K562 (cell line): ENCODE results near the gene LRP1B. TPM values are rescaled to one million over a fixed set of nuclear protein-coding genes. Genes with fewer than 3 reads are reported as not detected.

ENCODE experiments used
- ATAC-seq: fragments of 200-7000 bp; cut with Tn5 transposase; 3 replicates; pipeline ENCODE4 v1.9.1; 2020; ENCODE audit warnings: moderate library complexity
- BruUV-seq: library from RNA; stranded (reverse); fragments of 400-500 nt; replicated peaks from 2 replicates; lab custom pipeline; 2021; lab: Mats Ljungman, UMichigan
- CTCF ChIA-PET: fragments of 300-600 bp; formaldehyde crosslinking; extraction: SDS; loops from one replicate; lab custom pipeline; 2021; ENCODE audit warnings: low intra/inter-chr PET ratio; lab: Yijun Ruan, JAX
- POLR2A ChIA-PET: fragments of 300-600, 350-650 bp; sonication (Branson Sonifier 250); formaldehyde crosslinking; extraction: SDS; loops from one replicate; lab custom pipeline; 2021; ENCODE audit warnings: antibody characterized with exemption, inconsistent platforms; lab: Yijun Ruan, JAX
- DNase-seq, 4 experiments: peaks; one replicate each; pipeline versions ENCODE4 v3.0.0 to v3.0.0-alpha.2; 2011 to 2018; ENCODE audit warnings: low spot score in 3 of 4, mixed read lengths in 3 of 4; ENCODE audit errors: extremely low read depth in 1 of 4
- FAIRE-seq: peaks from 2 replicates; lab custom pipeline; 2011; peaks lifted over from hg19 to GRCh38; lab: Jason Lieb, UNC
- H2AFZ ChIP-seq: 2 replicates; pipeline ENCODE4 v1.6.0; 2011; ENCODE audit warnings: low read depth, low read length, control low read depth, inconsistent platforms
- H3K27ac ChIP-seq: fragments of 200-600 bp; 3 replicates; pipeline ENCODE4 v1.8.0; 2011; ENCODE audit warnings: low read depth, mild to moderate bottlenecking, control low read depth, inconsistent platforms, low read length, moderate library complexity, mixed read lengths; ENCODE audit errors: extremely low read depth
- H3K27me3 ChIP-seq, 2 experiments: fragments of 300-600 bp in 1 of 2; 2 replicates in 1 of 2; 3 replicates in 1 of 2; pipeline versions ENCODE4 v1.6.0 to v1.8.0; 2011; ENCODE audit warnings: inconsistent platforms in 2 of 2, low read length in 2 of 2, mild to moderate bottlenecking in 1 of 2, mixed read lengths in 1 of 2, moderate library complexity in 1 of 2; ENCODE audit not compliant: control insufficient read depth in 2 of 2, insufficient read depth in 2 of 2
- H3K36me3 ChIP-seq: fragments of 300-600 bp; 3 replicates; pipeline ENCODE4 v1.8.0; 2011; ENCODE audit warnings: mild to moderate bottlenecking, low read length, inconsistent platforms; ENCODE audit not compliant: control insufficient read depth, insufficient read depth
- H3K4me1 ChIP-seq, 2 experiments: fragments of 200-600 bp in 1 of 2; replicated peaks in 1 of 2; 2 replicates in 1 of 2; 3 replicates in 1 of 2; pipeline versions ENCODE4 v1.5.1 to v1.8.0; 2011; ENCODE audit warnings: inconsistent platforms in 2 of 2, low read length in 2 of 2, mild to moderate bottlenecking in 1 of 2, mixed read lengths in 1 of 2, moderate library complexity in 1 of 2; ENCODE audit not compliant: control insufficient read depth in 2 of 2, insufficient read depth in 2 of 2
- H3K4me2 ChIP-seq: 2 replicates; pipeline ENCODE4 v1.6.1; 2011; ENCODE audit warnings: low read length, control low read depth, inconsistent platforms, mixed read lengths; ENCODE audit not compliant: insufficient read depth
- H3K4me3 ChIP-seq: fragments of 200-600 bp; sonication (generic), shearing (Covaris generic); 2 replicates; pipeline ENCODE4 v1.5.1; 2016; ENCODE audit warnings: control low read depth, inconsistent platforms
- H3K79me2 ChIP-seq: fragments of 200-600 bp; 3 replicates; pipeline ENCODE4 v1.8.0; 2011; ENCODE audit warnings: low read length, inconsistent platforms; ENCODE audit not compliant: control insufficient read depth, insufficient read depth
- H3K9ac ChIP-seq, 2 experiments: 2 replicates each; pipeline versions ENCODE4 v1.6.0 to v1.6.1; 2011; ENCODE audit warnings: low read depth in 2 of 2, low read length in 2 of 2, control low read depth in 1 of 2, inconsistent platforms in 1 of 2, mild to moderate bottlenecking in 1 of 2, mixed read lengths in 1 of 2; ENCODE audit not compliant: insufficient read depth in 1 of 2
- H3K9me1 ChIP-seq: one replicate; pipeline ENCODE4 v1.6.0; 2011; ENCODE audit warnings: inconsistent platforms, mild to moderate bottlenecking, low read length, moderate library complexity; ENCODE audit not compliant: control insufficient read depth, insufficient read depth
- H3K9me3 ChIP-seq: replicated peaks from 2 replicates; pipeline ENCODE4 v1.5.1; 2011; ENCODE audit warnings: low read depth, low read length, inconsistent platforms; ENCODE audit not compliant: control insufficient read depth, insufficient read depth
- H4K20me1 ChIP-seq: replicated peaks from 2 replicates; pipeline ENCODE4 v1.6.1; 2011; ENCODE audit warnings: low read length, inconsistent platforms, mixed read lengths; ENCODE audit not compliant: control insufficient read depth, insufficient read depth
- OTX1 ChIP-seq: fragments of 450-650 bp; formaldehyde crosslinking; IDR thresholded peaks from 2 replicates; pipeline ENCODE4 v1.4.0; 2022; ENCODE audit warnings: mild to moderate bottlenecking
- RBM39 ChIP-seq: fragments of 200-400 bp; formaldehyde crosslinking; optimal IDR thresholded peaks from 2 replicates; pipeline ENCODE3; 2018; ENCODE audit warnings: low read depth, low read length
- TOE1 ChIP-seq, 2 experiments: fragments of 450-650 bp in 1 of 2; sonication (generic) in 1 of 2; formaldehyde crosslinking in 1 of 2; IDR thresholded peaks; 2 replicates each; pipeline versions ENCODE4 v1.7.1 to v1.8.0; 2016 to 2022; ENCODE audit warnings: borderline replicate concordance in 2 of 2, mild to moderate bottlenecking in 2 of 2, antibody characterized with exemption in 1 of 2, inconsistent platforms in 1 of 2, low read depth in 1 of 2, missing genetic modification reagents in 1 of 2, moderate library complexity in 1 of 2
- ZNF79 ChIP-seq: fragments of 250-450 bp; sonication (Bioruptor Pico); IDR thresholded peaks from 2 replicates; pipeline ENCODE4 v1.4.0; 2020; ENCODE audit warnings: low read depth, mild to moderate bottlenecking, moderate library complexity
- WGBS: fragments of 100-300 bp; shearing (Covaris generic); methylation state at CpG from one replicate; pipeline ENCODE4 v1.1.6; 2016; ENCODE audit warnings: low coverage, mixed read lengths; ENCODE audit not compliant: insufficient coverage; ENCODE audit errors: missing lambda C conversion rate; 5-methylcytosine and 5-hydroxymethylcytosine counted together
- in situ Hi-C: fragments of 300-500 bp; cut with MboI; formaldehyde crosslinking; loops from 4 replicates; pipeline ENCODE4 v1.15.0; 2018; ENCODE audit warnings: inconsistent platforms, mixed read lengths
- intact Hi-C: fragments of 100-400 bp; cut with micrococcal nuclease; formaldehyde crosslinking; loops from 2 replicates; pipeline ENCODE4 v1.14.2; 2022
- polyA plus RNA-seq, 8 experiments: library from polyadenylated mRNA; depleted of rRNA in 4 of 8; stranded (reverse) in 5 of 8; unstranded in 3 of 8; fragments of >200 nt; fragmentation: Nextera tagmentation in 2 of 8; fragmentation: Illumina TruSeq in 1 of 8; extraction: Ambion mirVana in 2 of 8; extraction: Trizol in 1 of 8; gene quantifications; 2 replicates each; pipeline versions ENCODE4 v1.2.1 to v1.2.3, GENCODE V29; 2011 to 2014; ENCODE audit warnings: inconsistent platforms in 1 of 8, missing spikeins in 1 of 8
- total RNA-seq, 7 experiments: library from RNA; depleted of rRNA in 6 of 7; stranded (reverse); fragments of >200 nt in 6 of 7; fragmentation: Illumina TruSeq in 2 of 7; extraction: Trizol in 2 of 7; gene quantifications; 2 replicates each; pipeline versions ENCODE4 v1.2.1 to v1.2.3, GENCODE V29; 2011 to 2021; ENCODE audit warnings: low replicate concordance in 1 of 7
- TF ChIP-seq, protein P1 (sequence below), 3 experiments: fragments of 200-800 bp in 1 of 3; fragments of 250-450 bp in 1 of 3; fragments of 450-650 bp in 1 of 3; sonication (Bioruptor Pico) in 1 of 3; sonication (Bioruptor generic) in 1 of 3; formaldehyde crosslinking in 1 of 3; IDR thresholded peaks; 2 replicates each; pipeline versions ENCODE4 v1.6.1 to v1.8.0; 2016 to 2022; ENCODE audit warnings: mild to moderate bottlenecking in 2 of 3, missing genetic modification characterization in 2 of 3, missing compliant biosample characterization in 1 of 3, moderate library complexity in 1 of 3
- TF ChIP-seq, protein P2 (sequence below): IDR thresholded peaks from 2 replicates; pipeline ENCODE4 v1.6.1; 2011; ENCODE audit not compliant: insufficient read length; ENCODE audit errors: extremely low read depth

Gene LRP1B
- total and polyA plus RNA-seq, 9 of the 15 experiments (the other 6 are each of a cell fraction or from before 2014, with no cell fraction given): not detected

DNA sequence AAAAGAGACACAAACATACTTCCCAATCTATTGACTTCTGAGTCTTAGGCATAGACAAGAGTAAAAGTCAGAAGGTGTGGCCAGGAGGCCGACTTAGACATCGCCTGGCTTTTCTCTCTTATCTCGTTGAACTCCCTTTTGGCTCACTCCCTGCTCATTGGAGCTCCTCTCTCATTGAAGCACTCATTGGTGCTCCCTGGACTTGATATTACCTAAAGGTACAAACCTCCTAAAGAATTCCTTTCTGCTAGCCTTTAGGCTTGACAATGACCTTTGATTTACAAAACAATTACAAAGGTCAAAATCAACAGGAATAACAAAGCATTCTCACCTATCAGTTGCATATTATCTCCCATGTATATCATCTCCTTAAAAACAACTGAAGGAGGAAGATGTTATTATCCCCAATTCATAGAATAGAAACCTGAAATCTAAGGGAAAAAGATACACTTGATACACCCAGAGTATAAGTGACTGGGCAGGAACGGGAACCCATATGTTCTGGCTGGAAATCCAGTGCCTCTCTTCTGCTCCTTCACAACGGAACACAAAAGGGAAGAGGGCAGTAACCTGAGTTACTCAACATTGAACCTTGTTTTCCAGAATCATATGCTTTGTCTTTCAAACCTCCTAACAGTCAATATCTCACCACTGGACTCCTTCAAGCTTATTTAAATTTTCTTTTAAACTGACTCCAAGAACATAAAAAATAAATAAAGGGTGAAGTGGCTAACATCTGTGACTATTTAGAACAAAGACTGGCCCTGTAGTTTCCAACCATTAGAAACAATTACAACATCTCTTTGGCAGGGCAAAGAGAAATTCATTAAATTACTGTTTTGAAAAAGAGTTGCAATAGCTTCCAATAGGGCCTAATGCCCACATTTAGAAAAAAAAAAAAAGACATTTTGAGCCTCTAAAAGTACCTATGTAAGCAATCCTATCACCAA, 1247.9 kb downstream of the LRP1B start:
- ATAC-seq (no peak), DNase-seq (no peak), FAIRE-seq (no peak)
- in situ Hi-C loops: no loop called here
- no TSS peak for BruUV-seq
- ChIA-PET CTCF (no interaction called here), POLR2A (no interaction called here)
- H3K79me2 ChIP-seq: no peaks in the 10 kb centered on the region
- H3K27ac ChIP-seq: no peak overlapping the region
- no peaks in the 10 kb centered on the region for H3K4me1 ChIP-seq
- WGBS: 0% methylated on average over 5 of the region's 5 CpGs
- no peaks in the 10 kb centered on the region for H4K20me1 ChIP-seq
- no peaks in the 10 kb centered on the region for H3K9me3 ChIP-seq
- H3K36me3 ChIP-seq: no peaks in the 10 kb centered on the region
- no peak overlapping the region for H3K9ac ChIP-seq
- H3K4me3 ChIP-seq: no peak overlapping the region
- no peak overlapping the region for H2AFZ ChIP-seq
- no peaks in the 10 kb centered on the region for H3K9me1 ChIP-seq
- no peak overlapping the region for H3K4me2 ChIP-seq
- TF ChIP-seq ZNF79 (no peak), OTX1 (CRISPR knock-in tag) (no peak), TOE1 (IDR thresholded peaks at IDR 0.05; ENCODE audit: borderline replicate concordance) (no peak), TOE1 (CRISPR knock-in tag; IDR thresholded peaks at IDR 0.05; ENCODE audit: borderline replicate concordance, low read depth) (no peak), RBM39 (no peak)
- TF ChIP-seq, protein P1, sequence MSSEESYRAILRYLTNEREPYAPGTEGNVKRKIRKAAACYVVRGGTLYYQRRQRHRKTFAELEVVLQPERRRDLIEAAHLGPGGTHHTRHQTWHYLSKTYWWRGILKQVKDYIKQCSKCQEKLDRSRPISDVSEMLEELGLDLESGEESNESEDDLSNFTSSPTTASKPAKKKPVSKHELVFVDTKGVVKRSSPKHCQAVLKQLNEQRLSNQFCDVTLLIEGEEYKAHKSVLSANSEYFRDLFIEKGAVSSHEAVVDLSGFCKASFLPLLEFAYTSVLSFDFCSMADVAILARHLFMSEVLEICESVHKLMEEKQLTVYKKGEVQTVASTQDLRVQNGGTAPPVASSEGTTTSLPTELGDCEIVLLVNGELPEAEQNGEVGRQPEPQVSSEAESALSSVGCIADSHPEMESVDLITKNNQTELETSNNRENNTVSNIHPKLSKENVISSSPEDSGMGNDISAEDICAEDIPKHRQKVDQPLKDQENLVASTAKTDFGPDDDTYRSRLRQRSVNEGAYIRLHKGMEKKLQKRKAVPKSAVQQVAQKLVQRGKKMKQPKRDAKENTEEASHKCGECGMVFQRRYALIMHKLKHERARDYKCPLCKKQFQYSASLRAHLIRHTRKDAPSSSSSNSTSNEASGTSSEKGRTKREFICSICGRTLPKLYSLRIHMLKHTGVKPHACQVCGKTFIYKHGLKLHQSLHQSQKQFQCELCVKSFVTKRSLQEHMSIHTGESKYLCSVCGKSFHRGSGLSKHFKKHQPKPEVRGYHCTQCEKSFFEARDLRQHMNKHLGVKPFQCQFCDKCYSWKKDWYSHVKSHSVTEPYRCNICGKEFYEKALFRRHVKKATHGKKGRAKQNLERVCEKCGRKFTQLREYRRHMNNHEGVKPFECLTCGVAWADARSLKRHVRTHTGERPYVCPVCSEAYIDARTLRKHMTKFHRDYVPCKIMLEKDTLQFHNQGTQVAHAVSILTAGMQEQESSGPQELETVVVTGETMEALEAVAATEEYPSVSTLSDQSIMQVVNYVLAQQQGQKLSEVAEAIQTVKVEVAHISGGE (CRISPR knock-in tag; IDR thresholded peaks at IDR 0.05): no peak
- TF ChIP-seq, protein P2, sequence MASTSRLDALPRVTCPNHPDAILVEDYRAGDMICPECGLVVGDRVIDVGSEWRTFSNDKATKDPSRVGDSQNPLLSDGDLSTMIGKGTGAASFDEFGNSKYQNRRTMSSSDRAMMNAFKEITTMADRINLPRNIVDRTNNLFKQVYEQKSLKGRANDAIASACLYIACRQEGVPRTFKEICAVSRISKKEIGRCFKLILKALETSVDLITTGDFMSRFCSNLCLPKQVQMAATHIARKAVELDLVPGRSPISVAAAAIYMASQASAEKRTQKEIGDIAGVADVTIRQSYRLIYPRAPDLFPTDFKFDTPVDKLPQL: no peak
- TF ChIP-seq, all 486 proteins: peak for 0
- intact Hi-C loops: no loop called here
- H3K27me3 ChIP-seq: no peaks in the 10 kb centered on the region
